HEK293 (cell line): ENCODE data around the gene XRCC2.
"Not testable (repeated sequence)": the region's sequence is repeated elsewhere in the genome, so short reads cannot be mapped to it uniquely, and the experiment has no call there.

Source experiments
- CTCF ChIA-PET: fragments of 350-600 bp; formaldehyde crosslinking; extraction: SDS; loops from one replicate; lab custom pipeline; 2021; ENCODE audit warnings: antibody characterized with exemption; lab: Yijun Ruan, JAX
- POLR2A ChIA-PET: fragments of 300-600 bp; formaldehyde crosslinking; extraction: SDS; loops from one replicate; lab custom pipeline; 2020; ENCODE audit warnings: antibody characterized with exemption, inconsistent platforms; lab: Yijun Ruan, JAX
- H3K27ac ChIP-seq: fragments of 200-500 bp; sonication (Bioruptor generic); 2 replicates; pipeline ENCODE4 v1.5.1; 2014; ENCODE audit warnings: low read depth, low read length, control low read depth, inconsistent platforms; ENCODE audit errors: extremely low read depth
- H3K36me3 ChIP-seq, 2 experiments: fragments of 200-500 bp in 1 of 2; sonication (Bioruptor generic) in 1 of 2; 1 replicate in 1 of 2; 2 replicates in 1 of 2; pipeline ENCODE4 v1.5.1; 2014 to 2017; ENCODE audit warnings: inconsistent platforms in 2 of 2, low read length in 2 of 2; ENCODE audit not compliant: control insufficient read depth in 2 of 2, insufficient read depth in 1 of 2
- H3K4me1 ChIP-seq: fragments of 200-500 bp; sonication (Bioruptor generic); 2 replicates; pipeline ENCODE4 v1.5.1; 2014; ENCODE audit warnings: mild to moderate bottlenecking, low read length, inconsistent platforms; ENCODE audit not compliant: control insufficient read depth, insufficient read depth
- H3K4me3 ChIP-seq: 2 replicates; pipeline ENCODE4 v1.5.1; 2011; ENCODE audit warnings: low read depth, mild to moderate bottlenecking, control low read depth, low read length, moderate library complexity
- H3K9me3 ChIP-seq: fragments of 200-500 bp; sonication (Bioruptor generic); 2 replicates; pipeline ENCODE4 v1.5.1; 2014; ENCODE audit warnings: low read depth, low read length, inconsistent platforms; ENCODE audit not compliant: control insufficient read depth, insufficient read depth
- MZF1 ChIP-seq: fragments of 450-650 bp; formaldehyde crosslinking; IDR thresholded peaks from 2 replicates; pipeline ENCODE4 v1.5.1; 2017; ENCODE audit warnings: missing biosample characterization, missing genetic modification characterization, borderline replicate concordance
- OSR2 ChIP-seq: fragments of 450-650 bp; formaldehyde crosslinking; IDR thresholded peaks from 2 replicates; pipeline ENCODE4 v1.5.1; 2016; ENCODE audit warnings: missing biosample characterization, missing genetic modification characterization
- PRDM10 ChIP-seq: fragments of 450-650 bp; formaldehyde crosslinking; IDR thresholded peaks from 2 replicates; pipeline ENCODE4 v1.5.1; 2016; ENCODE audit warnings: missing biosample characterization, missing genetic modification characterization
- SETDB1 ChIP-seq: IDR thresholded peaks from one replicate; pipeline ENCODE4 v1.6.1; 2017; ENCODE audit warnings: mild to moderate bottlenecking, low read length, moderate library complexity, mixed read lengths; ENCODE audit not compliant: insufficient read length
- ZNF146 ChIP-seq: fragments of 450-650 bp; formaldehyde crosslinking; IDR thresholded peaks from 2 replicates; pipeline ENCODE4 v1.5.1; 2016; ENCODE audit warnings: missing biosample characterization, missing genetic modification characterization
- ZNF223 ChIP-seq: fragments of 450-650 bp; formaldehyde crosslinking; IDR thresholded peaks from 2 replicates; pipeline ENCODE4 v1.5.1; 2016; ENCODE audit warnings: missing biosample characterization, missing genetic modification characterization
- ZNF302 ChIP-seq: fragments of 450-650 bp; formaldehyde crosslinking; IDR thresholded peaks from 2 replicates; pipeline ENCODE4 v1.5.1; 2016; ENCODE audit warnings: missing biosample characterization, missing genetic modification characterization, low read depth
- ZNF416 ChIP-seq: fragments of 450-650 bp; formaldehyde crosslinking; IDR thresholded peaks from 2 replicates; pipeline ENCODE4 v1.5.1; 2016; ENCODE audit warnings: missing biosample characterization, missing genetic modification characterization
- ZNF580 ChIP-seq: fragments of 450-650 bp; formaldehyde crosslinking; IDR thresholded peaks from 2 replicates; pipeline ENCODE4 v1.5.1; 2016; ENCODE audit warnings: missing biosample characterization, missing genetic modification characterization
- ZNF707 ChIP-seq: fragments of 450-650 bp; formaldehyde crosslinking; IDR thresholded peaks from 2 replicates; pipeline ENCODE4 v1.5.1; 2016; ENCODE audit warnings: missing biosample characterization, missing genetic modification characterization
- TF ChIP-seq, protein P1 (sequence below): fragments of 450-650 bp; IDR thresholded peaks from 2 replicates; pipeline ENCODE4 v1.5.1; 2018; ENCODE audit warnings: missing biosample characterization, mild to moderate bottlenecking, missing genetic modification characterization
- TF ChIP-seq, protein P2 (sequence below): fragments of 450-650 bp; formaldehyde crosslinking; IDR thresholded peaks from 2 replicates; pipeline ENCODE4 v1.5.1; 2016; ENCODE audit warnings: missing biosample characterization, missing genetic modification characterization, borderline replicate concordance

Gene XRCC2

GRCh38 chr7:152646579-152646978 lies 29.4 kb downstream of the XRCC2 start:
- POLR2A ChIA-PET, H3K27ac ChIP-seq, H3K4me3 ChIP-seq, H3K4me1 ChIP-seq, H3K9me3 ChIP-seq: not testable (repeated sequence)
- H3K36me3 ChIP-seq: peaks cover 11 to 65% of the 10 kb centered on the region in 2 experiments; a peak in 2 of 3 replicates
- CTCF ChIA-PET: interaction anchor here (0.6 kb wide), 1 partner anchor 87 kb away, joined by 3 read pairs; no protein-coding TSS in a partner anchor
- TF ChIP-seq ZNF146 (tag by site-specific recombination) (peak; percentile 98), ZNF580 (tag by site-specific recombination) (peak; percentile 45; the same call in 1 of the 2 replicates)

- CTCF ChIA-PET: interaction anchor here (0.8 kb wide), 1 partner anchor 21 kb away, joined by 3 read pairs; no protein-coding TSS in a partner anchor
Observed at GRCh38 chr7:152643979-152644559, 31.9 kb downstream of the XRCC2 start.

DNA sequence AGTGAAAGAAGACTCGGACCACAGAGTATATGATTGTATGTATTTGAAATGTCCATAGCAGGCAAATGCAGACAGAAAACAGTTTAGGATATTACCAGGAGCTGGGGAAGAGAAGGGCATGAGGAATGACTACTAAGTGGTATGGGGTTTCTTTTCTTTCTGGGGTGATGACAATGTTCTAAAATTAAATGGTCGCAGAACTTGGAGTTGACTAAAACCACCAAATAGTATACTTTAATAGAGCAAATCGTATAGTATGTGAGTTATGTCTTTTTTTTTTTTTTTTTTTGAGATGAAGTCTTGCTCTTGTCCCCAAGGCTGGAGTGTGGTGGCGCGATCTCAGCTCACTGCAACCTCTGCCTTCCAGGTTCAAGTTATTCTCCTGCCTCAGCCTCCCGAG lies 34.6 kb downstream of the XRCC2 start:
- TF ChIP-seq ZNF302 (tag by site-specific recombination) (no peak), PRDM10 (tag by site-specific recombination) (peak; percentile 87), ZNF223 (tag by site-specific recombination) (no peak)
- TF ChIP-seq, protein P1, sequence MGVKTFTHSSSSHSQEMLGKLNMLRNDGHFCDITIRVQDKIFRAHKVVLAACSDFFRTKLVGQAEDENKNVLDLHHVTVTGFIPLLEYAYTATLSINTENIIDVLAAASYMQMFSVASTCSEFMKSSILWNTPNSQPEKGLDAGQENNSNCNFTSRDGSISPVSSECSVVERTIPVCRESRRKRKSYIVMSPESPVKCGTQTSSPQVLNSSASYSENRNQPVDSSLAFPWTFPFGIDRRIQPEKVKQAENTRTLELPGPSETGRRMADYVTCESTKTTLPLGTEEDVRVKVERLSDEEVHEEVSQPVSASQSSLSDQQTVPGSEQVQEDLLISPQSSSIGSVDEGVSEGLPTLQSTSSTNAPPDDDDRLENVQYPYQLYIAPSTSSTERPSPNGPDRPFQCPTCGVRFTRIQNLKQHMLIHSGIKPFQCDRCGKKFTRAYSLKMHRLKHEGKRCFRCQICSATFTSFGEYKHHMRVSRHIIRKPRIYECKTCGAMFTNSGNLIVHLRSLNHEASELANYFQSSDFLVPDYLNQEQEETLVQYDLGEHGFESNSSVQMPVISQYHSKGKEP (tag by site-specific recombination): no peak
- Histone ChIP-seq H3K4me3 (no peak overlapping the region), H3K9me3 (no peaks in the 10 kb centered on the region), H3K27ac (no peak overlapping the region), H3K4me1 (no peaks in the 10 kb centered on the region), H3K36me3 (peaks cover 0 to 18% of the 10 kb centered on the region in 2 experiments; a peak in 1 of 3 replicates)
- ChIA-PET CTCF (no interaction called here), POLR2A (interaction anchor here (0.6 kb wide), 1 partner anchor 24 kb away, joined by 5 read pairs; no protein-coding TSS in a partner anchor)

More at GRCh38 chr7:152643979-152644559, 31.9 kb downstream of the XRCC2 start:
- Histone ChIP-seq H3K4me1 (no peaks in the 10 kb centered on the region), H3K27ac (no peak overlapping the region), H3K9me3 (no peaks in the 10 kb centered on the region), H3K4me3 (no peak overlapping the region), H3K36me3 (peaks cover 7 to 43% of the 10 kb centered on the region in 2 experiments; a peak in 2 of 3 replicates)
- TF ChIP-seq MZF1 (tag by site-specific recombination): no peak
- TF ChIP-seq OSR2 (tag by site-specific recombination): no peak
- no peak for TF ChIP-seq ZNF707 (tag by site-specific recombination)
- TF ChIP-seq, protein P2, sequence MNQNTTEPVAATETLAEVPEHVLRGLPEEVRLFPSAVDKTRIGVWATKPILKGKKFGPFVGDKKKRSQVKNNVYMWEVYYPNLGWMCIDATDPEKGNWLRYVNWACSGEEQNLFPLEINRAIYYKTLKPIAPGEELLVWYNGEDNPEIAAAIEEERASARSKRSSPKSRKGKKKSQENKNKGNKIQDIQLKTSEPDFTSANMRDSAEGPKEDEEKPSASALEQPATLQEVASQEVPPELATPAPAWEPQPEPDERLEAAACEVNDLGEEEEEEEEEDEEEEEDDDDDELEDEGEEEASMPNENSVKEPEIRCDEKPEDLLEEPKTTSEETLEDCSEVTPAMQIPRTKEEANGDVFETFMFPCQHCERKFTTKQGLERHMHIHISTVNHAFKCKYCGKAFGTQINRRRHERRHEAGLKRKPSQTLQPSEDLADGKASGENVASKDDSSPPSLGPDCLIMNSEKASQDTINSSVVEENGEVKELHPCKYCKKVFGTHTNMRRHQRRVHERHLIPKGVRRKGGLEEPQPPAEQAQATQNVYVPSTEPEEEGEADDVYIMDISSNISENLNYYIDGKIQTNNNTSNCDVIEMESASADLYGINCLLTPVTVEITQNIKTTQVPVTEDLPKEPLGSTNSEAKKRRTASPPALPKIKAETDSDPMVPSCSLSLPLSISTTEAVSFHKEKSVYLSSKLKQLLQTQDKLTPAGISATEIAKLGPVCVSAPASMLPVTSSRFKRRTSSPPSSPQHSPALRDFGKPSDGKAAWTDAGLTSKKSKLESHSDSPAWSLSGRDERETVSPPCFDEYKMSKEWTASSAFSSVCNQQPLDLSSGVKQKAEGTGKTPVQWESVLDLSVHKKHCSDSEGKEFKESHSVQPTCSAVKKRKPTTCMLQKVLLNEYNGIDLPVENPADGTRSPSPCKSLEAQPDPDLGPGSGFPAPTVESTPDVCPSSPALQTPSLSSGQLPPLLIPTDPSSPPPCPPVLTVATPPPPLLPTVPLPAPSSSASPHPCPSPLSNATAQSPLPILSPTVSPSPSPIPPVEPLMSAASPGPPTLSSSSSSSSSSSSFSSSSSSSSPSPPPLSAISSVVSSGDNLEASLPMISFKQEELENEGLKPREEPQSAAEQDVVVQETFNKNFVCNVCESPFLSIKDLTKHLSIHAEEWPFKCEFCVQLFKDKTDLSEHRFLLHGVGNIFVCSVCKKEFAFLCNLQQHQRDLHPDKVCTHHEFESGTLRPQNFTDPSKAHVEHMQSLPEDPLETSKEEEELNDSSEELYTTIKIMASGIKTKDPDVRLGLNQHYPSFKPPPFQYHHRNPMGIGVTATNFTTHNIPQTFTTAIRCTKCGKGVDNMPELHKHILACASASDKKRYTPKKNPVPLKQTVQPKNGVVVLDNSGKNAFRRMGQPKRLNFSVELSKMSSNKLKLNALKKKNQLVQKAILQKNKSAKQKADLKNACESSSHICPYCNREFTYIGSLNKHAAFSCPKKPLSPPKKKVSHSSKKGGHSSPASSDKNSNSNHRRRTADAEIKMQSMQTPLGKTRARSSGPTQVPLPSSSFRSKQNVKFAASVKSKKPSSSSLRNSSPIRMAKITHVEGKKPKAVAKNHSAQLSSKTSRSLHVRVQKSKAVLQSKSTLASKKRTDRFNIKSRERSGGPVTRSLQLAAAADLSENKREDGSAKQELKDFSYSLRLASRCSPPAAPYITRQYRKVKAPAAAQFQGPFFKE (tag by site-specific recombination): no peak
- no peak for TF ChIP-seq ZNF416 (tag by site-specific recombination)
- peak; percentile 11 for TF ChIP-seq SETDB1
- POLR2A ChIA-PET: no interaction called here
